ENCODE results near the gene FUBP3. TPM values are rescaled to one million over a fixed set of nuclear protein-coding genes. Genes with fewer than 3 reads are reported as not detected.

FUBP3 gene
- total RNA-seq, 1 experiment from 2014 or later, result 78.6 TPM

- Histone ChIP-seq H3K9me3 (ENCODE audit: control insufficient read depth, low read depth, low read length) (no peaks in the 10 kb centered on the region), H2BK5ac (ENCODE audit: insufficient read length, low read length) (no peak overlapping the region), H4K8ac (replicated peaks; ENCODE audit: insufficient read length, low read depth, low read length) (no peak overlapping the region), H3T11ph (ENCODE audit: low read length) (no peak overlapping the region), H2BK15ac (ENCODE audit: low read depth, low read length) (no peak overlapping the region), H3K9ac (ENCODE audit: extremely low read depth, insufficient read length, low read length) (no peak overlapping the region), H3K4ac (ENCODE audit: low read depth, low read length) (no peak overlapping the region), H2BK20ac (ENCODE audit: low read depth, low read length, poor library complexity, severe bottlenecking) (no peak overlapping the region), H3K4me2 (ENCODE audit: insufficient read depth, insufficient read length, low read length) (no peak overlapping the region), H4K91ac (ENCODE audit: insufficient read length, low read depth, low read length) (no peak overlapping the region), H3K79me1 (ENCODE audit: insufficient read depth, low read depth, low read length, poor library complexity, severe bottlenecking) (peaks cover 5% of the 10 kb centered on the region), H3K18ac (ENCODE audit: insufficient read length, low read depth, low read length) (no peak overlapping the region), H3K56ac (ENCODE audit: insufficient read length, low read depth, low read length) (no peak overlapping the region), H3K23me2 (ENCODE audit: insufficient read length, low read depth, low read length, poor library complexity, severe bottlenecking) (no peaks in the 10 kb centered on the region), H4K20me1 (ENCODE audit: control insufficient read depth, insufficient read depth, insufficient read length) (no peaks in the 10 kb centered on the region), H3K4me1 (ENCODE audit: insufficient read depth, low read length) (no peaks in the 10 kb centered on the region), H2AFZ (ENCODE audit: low read length) (no peak overlapping the region), H4K5ac (ENCODE audit: insufficient read length, low read depth, low read length) (no peak overlapping the region), H3K27me3 (ENCODE audit: insufficient read depth, low read length) (no peaks in the 10 kb centered on the region), H2BK12ac (ENCODE audit: insufficient read length, low read depth, low read length) (no peak overlapping the region), H3K79me2 (ENCODE audit: insufficient read depth, low read length) (peaks cover 31% of the 10 kb centered on the region; the same call in 1 of the 2 replicates), H2AK5ac (ENCODE audit: insufficient read length, low read length) (no peak overlapping the region), H3K27ac (ENCODE audit: insufficient read length, low read depth, low read length) (no peak overlapping the region), H3K14ac (ENCODE audit: insufficient read depth, low read length) (no peak overlapping the region), H3K23ac (ENCODE audit: insufficient read length, low read depth, low read length) (no peak overlapping the region), H2BK120ac (ENCODE audit: low read depth, low read length, poor library complexity, severe bottlenecking) (no peak overlapping the region)
- no CpG with 5 or more reads among the region's 3 CpGs for WGBS (ENCODE audit: extremely low coverage, insufficient read length, low lambda C conversion rate)
- H3K4me3 Mint-ChIP-seq, result no peak overlapping the region
- H3K36me3 Mint-ChIP-seq (ENCODE audit: insufficient read depth in 1 of 3, low read depth in 3 of 3), result peaks cover 0 to 16% (median 1%) of the 10 kb centered on the region in 3 experiments; a peak in 3 of 7 replicates
- DNase-seq, result no peak
- H3K4me1 Mint-ChIP-seq, result no peaks in the 10 kb centered on the region
- no peaks in the 10 kb centered on the region for H3K9me3 Mint-ChIP-seq
- H3K27me3 Mint-ChIP-seq (ENCODE audit: low read depth), result no peaks in the 10 kb centered on the region
- H3K27ac Mint-ChIP-seq, result no peak overlapping the region
- no peak for TF ChIP-seq CTCF (conservative IDR thresholded peaks at IDR 0.05)
These were observed 8.5 kb downstream of the FUBP3 start for GRCh38 chr9:130587921-130588320.

Data from H9 (cell line).